Glutamatergic neuron (in vitro differentiated cells): Measurements from ENCODE around the gene ERICH4. TPM values are rescaled to one million over a fixed set of nuclear protein-coding genes. Genes with fewer than 3 reads are reported as not detected.
"Not testable (repeated sequence)": the region's sequence is repeated elsewhere in the genome, so short reads cannot be mapped to it uniquely, and the experiment has no call there.

Experiments
- DNase-seq: peaks from one replicate; pipeline ENCODE4 v3.0.0; 2022
- H3K27ac Mint-ChIP-seq: one replicate; pipeline ENCODE4 v1.8.0; 2020; ENCODE audit warnings: mild to moderate bottlenecking, mixed read lengths, inconsistent platforms; ENCODE audit not compliant: unreplicated experiment
- H3K27me3 Mint-ChIP-seq: one replicate; pipeline ENCODE4 v1.8.0; 2020; ENCODE audit warnings: mild to moderate bottlenecking, moderate library complexity, mixed read lengths, inconsistent platforms; ENCODE audit not compliant: unreplicated experiment
- H3K36me3 Mint-ChIP-seq: one replicate; pipeline ENCODE4 v1.8.0; 2020; ENCODE audit warnings: mild to moderate bottlenecking, mixed read lengths, inconsistent platforms; ENCODE audit not compliant: unreplicated experiment
- H3K4me1 Mint-ChIP-seq: one replicate; pipeline ENCODE4 v1.8.0; 2020; ENCODE audit warnings: mild to moderate bottlenecking, low read depth, mixed read lengths, inconsistent platforms; ENCODE audit not compliant: unreplicated experiment
- H3K4me3 Mint-ChIP-seq: one replicate; pipeline ENCODE4 v1.8.0; 2020; ENCODE audit warnings: mild to moderate bottlenecking, mixed read lengths, inconsistent platforms; ENCODE audit not compliant: unreplicated experiment
- H3K9me3 Mint-ChIP-seq: one replicate; pipeline ENCODE4 v1.8.0; 2020; ENCODE audit warnings: mild to moderate bottlenecking, moderate library complexity, mixed read lengths, inconsistent platforms; ENCODE audit not compliant: unreplicated experiment
- total RNA-seq: library from RNA; stranded (reverse); fragmentation: NEBNext Ultra II Directional; extraction: Animal tissue kit (Norgen Biotek cat#: 25700); gene quantifications from one replicate; pipeline ENCODE4 v1.2.1, GENCODE V29; 2021; ENCODE audit not compliant: unreplicated experiment
- TF ChIP-seq, protein P1 (sequence below): fragments of 200-600 bp; sonication (generic); IDR thresholded peaks from one replicate; pipeline ENCODE4 v1.5.0; 2021; ENCODE audit not compliant: partially characterized antibody, unreplicated experiment

Gene ERICH4
- total RNA-seq, 1 donor from 2014 or later, result not detected

DNA sequence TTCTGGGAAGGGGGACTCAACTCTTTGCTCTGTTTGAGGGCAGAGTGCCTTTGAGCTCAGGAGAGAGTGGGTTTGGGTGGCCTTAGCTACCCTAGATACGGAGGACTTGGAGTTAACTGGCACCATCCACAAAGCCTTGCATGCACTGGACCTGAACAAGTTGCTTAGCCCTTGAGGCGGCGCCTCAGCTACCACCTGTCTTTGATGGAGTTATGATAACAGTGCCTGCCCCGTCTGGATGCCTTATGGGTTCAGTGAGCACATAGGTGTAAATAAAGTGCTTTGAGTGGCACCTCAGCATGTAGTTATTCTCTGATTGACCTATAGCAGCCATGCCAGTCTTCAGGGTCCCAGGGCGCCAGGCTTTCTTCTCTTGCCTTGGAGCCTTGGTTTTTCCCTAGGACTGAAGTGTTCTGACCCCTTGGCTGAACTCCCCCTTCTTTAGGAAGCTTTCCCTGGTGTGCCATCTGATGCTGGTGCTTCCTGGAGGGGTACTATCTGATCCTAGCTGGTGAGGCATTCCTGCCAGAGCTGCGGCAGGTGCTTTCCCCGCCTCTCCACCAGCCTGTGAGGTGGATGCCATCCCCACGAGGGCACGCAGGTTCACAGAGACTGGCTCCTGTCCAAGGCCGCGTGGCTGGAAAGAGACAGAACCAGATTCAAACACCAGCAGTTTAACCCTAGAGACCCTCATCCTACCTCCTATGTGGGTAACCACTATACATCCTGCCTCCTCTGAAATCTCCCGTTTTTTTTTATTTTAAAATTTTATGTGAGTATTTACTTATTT, 39.6 kb upstream of the ERICH4 start:
- no peaks in the 10 kb centered on the region for H3K27me3 Mint-ChIP-seq
- no peak overlapping the region for H3K4me3 Mint-ChIP-seq
- DNase-seq, result no peak
- TF ChIP-seq, protein P1, sequence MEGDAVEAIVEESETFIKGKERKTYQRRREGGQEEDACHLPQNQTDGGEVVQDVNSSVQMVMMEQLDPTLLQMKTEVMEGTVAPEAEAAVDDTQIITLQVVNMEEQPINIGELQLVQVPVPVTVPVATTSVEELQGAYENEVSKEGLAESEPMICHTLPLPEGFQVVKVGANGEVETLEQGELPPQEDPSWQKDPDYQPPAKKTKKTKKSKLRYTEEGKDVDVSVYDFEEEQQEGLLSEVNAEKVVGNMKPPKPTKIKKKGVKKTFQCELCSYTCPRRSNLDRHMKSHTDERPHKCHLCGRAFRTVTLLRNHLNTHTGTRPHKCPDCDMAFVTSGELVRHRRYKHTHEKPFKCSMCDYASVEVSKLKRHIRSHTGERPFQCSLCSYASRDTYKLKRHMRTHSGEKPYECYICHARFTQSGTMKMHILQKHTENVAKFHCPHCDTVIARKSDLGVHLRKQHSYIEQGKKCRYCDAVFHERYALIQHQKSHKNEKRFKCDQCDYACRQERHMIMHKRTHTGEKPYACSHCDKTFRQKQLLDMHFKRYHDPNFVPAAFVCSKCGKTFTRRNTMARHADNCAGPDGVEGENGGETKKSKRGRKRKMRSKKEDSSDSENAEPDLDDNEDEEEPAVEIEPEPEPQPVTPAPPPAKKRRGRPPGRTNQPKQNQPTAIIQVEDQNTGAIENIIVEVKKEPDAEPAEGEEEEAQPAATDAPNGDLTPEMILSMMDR, result no peak
- H3K4me1 Mint-ChIP-seq, result peaks cover 7% of the 10 kb centered on the region
- no peak overlapping the region for H3K27ac Mint-ChIP-seq
- no peaks in the 10 kb centered on the region for H3K36me3 Mint-ChIP-seq
- no peaks in the 10 kb centered on the region for H3K9me3 Mint-ChIP-seq

DNA sequence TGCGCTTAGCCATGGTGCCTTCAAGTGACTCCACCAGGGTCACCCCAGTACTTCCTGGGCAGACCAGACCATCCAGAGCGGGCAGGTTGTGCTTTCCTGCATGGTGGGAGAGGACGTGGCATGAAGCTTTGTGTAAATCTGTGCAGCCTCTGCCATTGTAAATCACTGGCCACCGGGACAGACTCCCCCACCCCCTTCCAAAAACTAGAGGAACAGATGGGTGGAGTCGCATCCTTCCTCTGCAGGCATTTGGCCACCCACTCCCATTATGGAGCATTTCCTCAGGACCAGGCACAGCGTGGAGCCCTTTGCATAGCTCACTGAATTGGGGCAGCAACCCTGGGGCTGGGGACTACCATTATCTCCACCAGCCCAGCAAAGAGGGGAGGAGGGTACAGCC, 37.2 kb upstream of the ERICH4 start:
- Mint-ChIP-seq H3K9me3 (no peaks in the 10 kb centered on the region), H3K4me3 (no peak overlapping the region), H3K4me1 (no peaks in the 10 kb centered on the region), H3K36me3 (no peaks in the 10 kb centered on the region), H3K27ac (no peak overlapping the region), H3K27me3 (no peaks in the 10 kb centered on the region)
- TF ChIP-seq, protein P1, result no peak
- no peak for DNase-seq

DNA sequence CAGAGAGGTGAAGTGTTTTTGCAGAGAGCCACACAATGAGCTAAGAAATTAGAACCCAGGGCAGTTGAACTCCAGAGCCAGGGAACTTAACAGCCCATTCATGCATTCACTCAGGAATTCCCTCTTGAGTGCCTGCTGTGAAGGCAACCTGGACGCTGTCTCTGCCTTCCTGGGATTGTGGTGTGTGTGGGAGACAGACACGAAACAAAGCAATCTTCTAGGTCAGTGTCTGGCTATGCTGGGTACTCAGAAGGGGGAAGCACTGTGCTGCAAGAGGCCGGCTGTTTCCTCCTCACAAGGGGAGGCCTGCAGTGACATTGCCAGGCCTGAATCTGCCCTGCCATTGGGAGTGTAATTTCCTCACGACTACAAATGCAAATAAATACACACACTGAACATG, 35.7 kb upstream of the ERICH4 start:
- no peak overlapping the region for H3K4me3 Mint-ChIP-seq
- peak overlapping the region; percentile 84 for H3K27ac Mint-ChIP-seq
- no peaks in the 10 kb centered on the region for H3K27me3 Mint-ChIP-seq
- TF ChIP-seq, protein P1, result no peak
- no peaks in the 10 kb centered on the region for H3K36me3 Mint-ChIP-seq
- no peaks in the 10 kb centered on the region for H3K4me1 Mint-ChIP-seq
- no peak for DNase-seq
- H3K9me3 Mint-ChIP-seq, result no peaks in the 10 kb centered on the region

DNA sequence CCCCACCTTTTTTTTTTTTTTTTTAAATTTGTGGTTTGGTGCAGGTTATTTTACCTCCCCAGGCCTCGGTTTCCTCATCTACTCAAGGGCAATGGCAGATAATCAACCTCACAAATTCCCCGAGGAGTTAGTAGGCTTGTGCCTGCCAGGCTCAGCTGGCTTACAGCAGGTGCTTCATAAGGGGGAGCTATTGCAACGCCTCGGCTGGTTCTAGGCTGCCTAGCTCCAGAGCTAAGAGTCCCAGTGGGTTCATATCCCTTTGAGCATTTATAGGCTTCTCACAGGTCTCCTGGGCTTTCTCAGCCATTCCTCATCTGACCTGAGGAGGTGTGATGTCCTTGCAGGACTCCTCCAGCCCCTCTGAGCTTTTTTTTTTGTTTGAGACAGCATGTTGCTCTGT, 34.7 kb upstream of the ERICH4 start:
- H3K27me3 Mint-ChIP-seq, result no peaks in the 10 kb centered on the region

DNA sequence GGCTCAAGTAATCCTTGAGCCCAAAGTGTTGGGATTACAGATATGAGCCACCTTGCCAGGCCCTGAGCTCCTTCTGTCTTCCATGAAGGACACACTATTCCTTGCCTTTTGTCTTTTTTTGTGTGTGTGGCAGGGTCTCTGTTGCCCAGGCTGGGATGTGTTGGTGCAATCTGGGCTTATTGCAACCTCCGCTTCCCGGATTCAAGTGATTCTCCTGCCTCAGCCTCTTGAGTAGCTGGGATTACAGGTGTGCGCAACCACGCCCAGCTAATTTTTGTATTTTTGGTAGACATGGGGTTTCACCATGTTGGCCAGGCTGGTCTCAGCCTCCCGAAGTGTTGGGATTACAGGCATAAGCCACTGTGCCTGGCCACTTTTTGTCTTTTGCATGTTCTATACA, 34.1 kb upstream of the ERICH4 start:
- H3K4me1 Mint-ChIP-seq, DNase-seq, H3K27me3 Mint-ChIP-seq, H3K4me3 Mint-ChIP-seq, H3K9me3 Mint-ChIP-seq, H3K36me3 Mint-ChIP-seq, H3K27ac Mint-ChIP-seq: not testable (repeated sequence)

More for the DNA sequence above, 34.7 kb upstream of the ERICH4 start:
- no peaks in the 10 kb centered on the region for H3K4me1 Mint-ChIP-seq
- TF ChIP-seq, protein P1, result no peak
- H3K27ac Mint-ChIP-seq, result no peak overlapping the region
- no peak for DNase-seq
- peaks cover under 1% of the 10 kb centered on the region for H3K9me3 Mint-ChIP-seq
- no peaks in the 10 kb centered on the region for H3K36me3 Mint-ChIP-seq
- no peak overlapping the region for H3K4me3 Mint-ChIP-seq
